GM19193 (cell line): ENCODE data around the gene RRAS2.

Experiments
- POLR2A ChIP-seq: IDR thresholded peaks from 4 replicates; pipeline ENCODE4 v1.6.1; 2011; ENCODE audit not compliant: insufficient read depth, insufficient read length; ENCODE audit errors: extremely low read depth

RRAS2 gene

GRCh38 chr11:14358729-14359439 lies at the start of gene RRAS2:
RRAS2 (minus strand) TSS chr11:14359183; CDS start chr11:14358870, 313 bp downstream.
- TF ChIP-seq POLR2A: peak; percentile 87

GRCh38 chr11:14408612-14409011 lies 49.6 kb upstream of the RRAS2 start:
- no peak for TF ChIP-seq POLR2A

GRCh38 chr11:14399087-14399486 lies 40.1 kb upstream of the RRAS2 start:
- TF ChIP-seq POLR2A: no peak

- TF ChIP-seq POLR2A: no peak
Measured at GRCh38 chr11:14396273-14396672, 37.3 kb upstream of the RRAS2 start.

GRCh38 chr11:14393889-14394288 lies 34.9 kb upstream of the RRAS2 start:
- no peak for TF ChIP-seq POLR2A

GRCh38 chr11:14393129-14393528 lies 34.1 kb upstream of the RRAS2 start:
- TF ChIP-seq POLR2A: no peak

- TF ChIP-seq POLR2A: no peak
Measured at GRCh38 chr11:14390669-14391068, 31.7 kb upstream of the RRAS2 start.

- TF ChIP-seq POLR2A: no peak
Measured at GRCh38 chr11:14388352-14388751, 29.4 kb upstream of the RRAS2 start.

GRCh38 chr11:14386895-14387480 lies 28.0 kb upstream of the RRAS2 start:
- TF ChIP-seq POLR2A: no peak

- no peak for TF ChIP-seq POLR2A
Measured at GRCh38 chr11:14386081-14386480, 27.1 kb upstream of the RRAS2 start.

GRCh38 chr11:14384338-14384737 lies 25.4 kb upstream of the RRAS2 start:
- TF ChIP-seq POLR2A: no peak

- TF ChIP-seq POLR2A: no peak
Measured at GRCh38 chr11:14381968-14382367, 23.0 kb upstream of the RRAS2 start.

GRCh38 chr11:14380947-14381561 lies 22.1 kb upstream of the RRAS2 start:
- no peak for TF ChIP-seq POLR2A

- no peak for TF ChIP-seq POLR2A
Measured at GRCh38 chr11:14380125-14380936, 21.3 kb upstream of the RRAS2 start.

- TF ChIP-seq POLR2A: no peak
Measured at GRCh38 chr11:14378171-14378570, 19.2 kb upstream of the RRAS2 start.
